ENCODE data around the gene USP25.

DNA sequence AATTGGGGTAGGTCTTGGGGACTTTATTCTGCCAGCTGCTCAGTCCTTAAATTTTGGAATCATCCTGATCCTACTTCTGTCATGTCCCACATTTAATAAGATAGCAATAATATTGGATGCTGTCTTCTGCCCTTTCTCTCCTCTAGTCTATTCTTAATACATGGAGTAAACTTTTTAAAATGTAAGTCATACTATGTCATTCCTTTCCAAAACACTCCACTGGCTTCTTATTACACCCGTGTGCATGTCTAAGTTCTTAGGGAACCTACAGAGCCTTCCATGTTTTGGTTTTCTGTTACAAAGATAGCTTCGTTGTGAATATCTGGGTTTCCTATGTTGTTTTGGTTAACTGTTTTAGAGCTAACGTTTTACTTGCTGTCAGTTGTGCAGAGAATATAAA, 35.1 kb downstream of the USP25 start:
- TF ChIP-seq, protein P1, sequence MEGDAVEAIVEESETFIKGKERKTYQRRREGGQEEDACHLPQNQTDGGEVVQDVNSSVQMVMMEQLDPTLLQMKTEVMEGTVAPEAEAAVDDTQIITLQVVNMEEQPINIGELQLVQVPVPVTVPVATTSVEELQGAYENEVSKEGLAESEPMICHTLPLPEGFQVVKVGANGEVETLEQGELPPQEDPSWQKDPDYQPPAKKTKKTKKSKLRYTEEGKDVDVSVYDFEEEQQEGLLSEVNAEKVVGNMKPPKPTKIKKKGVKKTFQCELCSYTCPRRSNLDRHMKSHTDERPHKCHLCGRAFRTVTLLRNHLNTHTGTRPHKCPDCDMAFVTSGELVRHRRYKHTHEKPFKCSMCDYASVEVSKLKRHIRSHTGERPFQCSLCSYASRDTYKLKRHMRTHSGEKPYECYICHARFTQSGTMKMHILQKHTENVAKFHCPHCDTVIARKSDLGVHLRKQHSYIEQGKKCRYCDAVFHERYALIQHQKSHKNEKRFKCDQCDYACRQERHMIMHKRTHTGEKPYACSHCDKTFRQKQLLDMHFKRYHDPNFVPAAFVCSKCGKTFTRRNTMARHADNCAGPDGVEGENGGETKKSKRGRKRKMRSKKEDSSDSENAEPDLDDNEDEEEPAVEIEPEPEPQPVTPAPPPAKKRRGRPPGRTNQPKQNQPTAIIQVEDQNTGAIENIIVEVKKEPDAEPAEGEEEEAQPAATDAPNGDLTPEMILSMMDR (IDR thresholded peaks at IDR 0.05) = no peak
- TF ChIP-seq POLR2AphosphoS5 (IDR thresholded peaks at IDR 0.05) = no peak
- no peak for TF ChIP-seq POLR2A (IDR thresholded peaks at IDR 0.05)
